Fibroblast of lung (primary cell): Measurements from ENCODE around the gene GALNT2.

Experiments used
- CTCF ChIP-seq, 2 donors: IDR thresholded peaks in 1 of 2; conservative IDR thresholded peaks in 1 of 2; 1 replicate in 1 of 2; 2 replicates in 1 of 2; pipeline ENCODE4 v1.5.1; 2011 to 2012; ENCODE audit warnings: low read length in 2 of 2, control low read depth in 1 of 2, inconsistent platforms in 1 of 2, low read depth in 1 of 2, mild to moderate bottlenecking in 1 of 2
- EZH2 ChIP-seq: IDR thresholded peaks from 2 replicates; pipeline ENCODE4 v1.5.1; 2012; ENCODE audit warnings: low read length, control low read depth, mild to moderate bottlenecking; ENCODE audit errors: missing control alignments

- no peak for TF ChIP-seq CTCF (conservative IDR thresholded peaks at IDR 0.05 in 1 of 2, IDR thresholded peaks at IDR 0.05 in 1 of 2; ENCODE audit: low read depth in 1 of 2, low read length in 2 of 2)
- TF ChIP-seq EZH2 = no peak
Measured at GRCh38 chr1:230097370-230097769, 30.3 kb downstream of the GALNT2 start.
